H1 (cell line): ENCODE data around the gene FBXO47.

Source experiments
- EP300 ChIP-seq, 2 experiments: IDR thresholded peaks; 1 replicate in 1 of 2; 2 replicates in 1 of 2; pipeline ENCODE4 v1.6.1; 2011 to 2012; ENCODE audit warnings: low read depth in 2 of 2, low read length in 2 of 2, mild to moderate bottlenecking in 2 of 2, borderline replicate concordance in 1 of 2, inconsistent platforms in 1 of 2, moderate library complexity in 1 of 2
- POLR2A ChIP-seq, 2 experiments: IDR thresholded peaks; 1 replicate in 1 of 2; 2 replicates in 1 of 2; pipeline ENCODE4 v1.6.1; 2011; ENCODE audit warnings: low read depth in 2 of 2, low read length in 2 of 2, mild to moderate bottlenecking in 2 of 2; ENCODE audit errors: control extremely low read depth in 1 of 2
- SRF ChIP-seq: IDR thresholded peaks from 2 replicates; pipeline ENCODE4 v1.6.1; 2011; ENCODE audit warnings: mild to moderate bottlenecking, low read depth, low read length, moderate library complexity
- TAF1 ChIP-seq: IDR thresholded peaks from 2 replicates; pipeline ENCODE4 v1.6.1; 2011; ENCODE audit warnings: mild to moderate bottlenecking, low read depth, low read length
- TCF12 ChIP-seq: IDR thresholded peaks from 2 replicates; pipeline ENCODE4 v1.6.1; 2011; ENCODE audit warnings: low read depth, mild to moderate bottlenecking, low read length
- TF ChIP-seq, protein P1 (sequence below), 3 experiments: IDR thresholded peaks; 1 replicate in 2 of 3; 2 replicates in 1 of 3; pipeline versions ENCODE4 v1.5.1 to v1.6.1; 2011; ENCODE audit warnings: low read length in 3 of 3, mild to moderate bottlenecking in 3 of 3, inconsistent platforms in 2 of 3, low read depth in 1 of 3, moderate library complexity in 1 of 3; ENCODE audit not compliant: insufficient read depth in 1 of 3; ENCODE audit errors: control extremely low read depth in 1 of 3

DNA sequence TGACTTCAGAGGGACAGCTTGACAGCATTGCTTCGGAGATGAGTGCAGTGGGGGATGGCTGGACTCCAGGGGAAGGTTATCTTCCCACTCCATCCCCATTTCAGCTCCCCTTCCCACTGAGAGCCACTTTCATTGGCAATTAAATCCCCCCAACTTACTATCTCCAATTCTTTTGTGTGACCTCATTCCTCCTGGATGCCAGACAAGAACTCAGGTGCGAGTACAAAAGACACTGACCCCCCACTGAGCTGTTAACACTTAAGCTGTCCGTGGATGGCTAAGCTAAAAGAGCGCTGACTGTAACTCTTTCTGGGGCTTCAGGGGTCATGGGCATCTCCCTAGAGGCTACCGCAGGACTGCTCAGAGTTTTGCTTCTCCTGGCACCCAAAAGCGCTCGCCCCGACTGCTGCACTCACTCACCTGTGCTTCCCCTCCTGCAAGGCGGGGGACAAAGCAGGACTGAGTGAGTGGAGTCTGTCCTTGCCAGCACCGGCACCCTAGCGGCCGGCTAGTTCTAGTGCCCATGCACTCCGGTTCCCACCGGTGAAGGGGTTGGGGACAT is 44.8 kb upstream of the FBXO47 start:
- TF ChIP-seq POLR2A (IDR thresholded peaks at IDR 0.05; ENCODE audit: control extremely low read depth in 1 of 2, low read depth in 2 of 2, low read length in 2 of 2) (no peak), EP300 (IDR thresholded peaks at IDR 0.05; ENCODE audit: borderline replicate concordance in 1 of 2, low read depth in 2 of 2, low read length in 2 of 2) (no peak), TAF1 (peak; percentile 29; the same call in 1 of the 2 replicates), TCF12 (0 out of 2 replicates have a peak, but pooled peaks have one; percentile 17), SRF (no peak)
- TF ChIP-seq, protein P1, sequence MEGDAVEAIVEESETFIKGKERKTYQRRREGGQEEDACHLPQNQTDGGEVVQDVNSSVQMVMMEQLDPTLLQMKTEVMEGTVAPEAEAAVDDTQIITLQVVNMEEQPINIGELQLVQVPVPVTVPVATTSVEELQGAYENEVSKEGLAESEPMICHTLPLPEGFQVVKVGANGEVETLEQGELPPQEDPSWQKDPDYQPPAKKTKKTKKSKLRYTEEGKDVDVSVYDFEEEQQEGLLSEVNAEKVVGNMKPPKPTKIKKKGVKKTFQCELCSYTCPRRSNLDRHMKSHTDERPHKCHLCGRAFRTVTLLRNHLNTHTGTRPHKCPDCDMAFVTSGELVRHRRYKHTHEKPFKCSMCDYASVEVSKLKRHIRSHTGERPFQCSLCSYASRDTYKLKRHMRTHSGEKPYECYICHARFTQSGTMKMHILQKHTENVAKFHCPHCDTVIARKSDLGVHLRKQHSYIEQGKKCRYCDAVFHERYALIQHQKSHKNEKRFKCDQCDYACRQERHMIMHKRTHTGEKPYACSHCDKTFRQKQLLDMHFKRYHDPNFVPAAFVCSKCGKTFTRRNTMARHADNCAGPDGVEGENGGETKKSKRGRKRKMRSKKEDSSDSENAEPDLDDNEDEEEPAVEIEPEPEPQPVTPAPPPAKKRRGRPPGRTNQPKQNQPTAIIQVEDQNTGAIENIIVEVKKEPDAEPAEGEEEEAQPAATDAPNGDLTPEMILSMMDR (IDR thresholded peaks at IDR 0.05; ENCODE audit: control extremely low read depth in 1 of 3, insufficient read depth in 1 of 3, low read depth in 1 of 3, low read length in 3 of 3): peak; percentile 26 to 65 (median 52); a peak in 2 of 4 replicates
